Heart left ventricle (tissue), 16 donors: ENCODE measurements around the gene CCN5. TPM values are rescaled to one million over a fixed set of nuclear protein-coding genes. Genes with fewer than 3 reads are reported as not detected.

ENCODE experiments used
- ATAC-seq, 4 donors: fragments of 200-7000 bp; cut with Tn5 transposase; one replicate each; pipeline ENCODE4 v1.9.1; 2020 to 2022; ENCODE audit warnings: moderate library complexity in 4 of 4, mild to moderate bottlenecking in 3 of 4, moderate number of reproducible peaks in 1 of 4
- DNase-seq, 5 donors: peaks; one replicate each; pipeline ENCODE4 v3.0.0-alpha.2; 2020
- H3K27ac ChIP-seq, 12 donors: fragments of 200-600 bp; sonication (generic) in 4 of 12; one replicate each; pipeline versions ENCODE4 v1.5.0 to v1.8.0; 2016 to 2022; ENCODE audit warnings: mild to moderate bottlenecking in 2 of 12
- H3K27me3 ChIP-seq, 9 donors: fragments of 200-600 bp; sonication (generic) in 2 of 9; one replicate each; pipeline versions ENCODE4 v1.5.1 to v1.8.0; 2016 to 2022; ENCODE audit warnings: mild to moderate bottlenecking in 3 of 9
- H3K36me3 ChIP-seq, 9 donors: fragments of 200-600 bp; sonication (generic) in 2 of 9; one replicate each; pipeline versions ENCODE4 v1.5.0 to v1.8.0; 2018 to 2022; ENCODE audit warnings: mild to moderate bottlenecking in 2 of 9
- H3K4me1 ChIP-seq, 12 donors: fragments of 200-600 bp; sonication (generic) in 4 of 12; one replicate each; pipeline versions ENCODE4 v1.5.0 to v1.8.0; 2016 to 2022; ENCODE audit warnings: mild to moderate bottlenecking in 3 of 12
- H3K4me3 ChIP-seq, 12 donors: fragments of 200-600 bp; sonication (generic) in 4 of 12; one replicate each; pipeline versions ENCODE4 v1.5.0 to v1.8.0; 2017 to 2022; ENCODE audit warnings: mild to moderate bottlenecking in 9 of 12, moderate library complexity in 4 of 12
- H3K9me3 ChIP-seq, 12 donors: fragments of 200-600 bp; sonication (generic) in 4 of 12; one replicate each; pipeline versions ENCODE4 v1.5.0 to v1.8.0; 2016 to 2022; ENCODE audit warnings: mild to moderate bottlenecking in 1 of 12
- CTCF ChIP-seq, 12 donors: fragments of 200-600 bp; sonication (generic) in 4 of 12; IDR thresholded peaks; one replicate each; pipeline versions ENCODE4 v1.5.0 to v1.8.0; 2018 to 2022; ENCODE audit warnings: antibody characterized with exemption in 12 of 12, mild to moderate bottlenecking in 5 of 12
- POLR2A ChIP-seq, 2 donors: fragments of 450-650 bp; IDR thresholded peaks; one replicate each; pipeline ENCODE4 v1.6.1; 2017; ENCODE audit warnings: antibody characterized with exemption in 2 of 2, mild to moderate bottlenecking in 2 of 2, moderate library complexity in 2 of 2
- WGBS, 4 donors: extraction: QIAGEN DNeasy Blood & Tissue Kit in 2 of 4; methylation state at CpG; one replicate each; pipeline versions ENCODE4 v1.1.5 to v1.1.7; 2013 to 2018; 5-methylcytosine and 5-hydroxymethylcytosine counted together
- intact Hi-C, 10 donors: fragments of 100-400 bp; cut with DNase I; formaldehyde crosslinking; loops; one replicate each; pipeline versions ENCODE4 v1.11.1 to v1.14.2; 2022
- polyA plus RNA-seq, 2 donors: library from polyadenylated mRNA; stranded (reverse); fragments of 200-250 nt; gene quantifications; one replicate each; pipeline ENCODE4 v1.2.3, GENCODE V29; 2013
- total RNA-seq, 9 donors: library from RNA; depleted of rRNA in 2 of 9; stranded (reverse); fragments of >200 nt in 2 of 9; fragmentation: NEBNext Ultra II Directional in 3 of 9; extraction: Animal tissue kit (Norgen Biotek cat#: 25700) in 3 of 9; gene quantifications; one replicate each; pipeline versions ENCODE4 v1.1.0 to v1.2.4, GENCODE V29; 2016 to 2023
- donor health status: ischemic (EF 13 %, LVEDD 7.1; RV severe dilation, severe dysfunction).
- donor health status: healthy with polysubstance abuse.
- donor health status: DM: no; HTN: yes; CAD: no.
- donor health status: DM: no; HTN: no; CAD: no.
- donor health status: ischemic (EF 25% LVEDD 6.9; RV normal size, moderate dysfunction).
- donor health status: ischemic (EF 25% LVEDD 5.7; RV mildly dilated, moderate dysfunction).
- donor health status: healthy.
- donor health status: DM: yes; HTN: yes; CAD: no.
- donor health status: ischemic (EF 35%, LVEDD 5.7; RV mildly dilated, moderate dysfunction).
- donor health status: nonischemic (EF 11% LVEDD 7.7; RV severe dilation, severe dysfunction).
- donor health status: DM: yes; HTN: yes; CAD: no.
- donor health status: PGD.
- donor health status: ischemic (EF 29% LVEDD 5.4; RV normal size, mild dysfunction).
- donor health status: nonischemic (EF 23%, LVEDD 6.1; RV moderate dilation, normal function).

The CCN5 gene
- total and polyA plus RNA-seq, 11 donors: 7.3 to 92.3 (median 28.7) TPM

- Histone ChIP-seq H3K27me3 (no peaks in the 10 kb centered on the region), H3K36me3 (no peaks in the 10 kb centered on the region), H3K4me1 (peaks cover 0 to 20% (median 0%) of the 10 kb centered on the region in 12 donors), H3K4me3 (no peak overlapping the region), H3K27ac (no peak overlapping the region), H3K9me3 (no peaks in the 10 kb centered on the region)
- no peak for ATAC-seq
- no peak for TF ChIP-seq CTCF (IDR thresholded peaks at IDR 0.05)
- no peak for TF ChIP-seq POLR2A (IDR thresholded peaks at IDR 0.05)
- intact Hi-C loops: loop anchor here in 4 of 10 donors (10.0 kb wide), 3 partner anchors 205 to 525 kb away; partner anchors contain the start of gene OSER1 (in 2 of the 4)
- DNase-seq: no peak
- 67 to 80% (median 78%) methylated on average over 2 of the region's 2 CpGs for WGBS, 4 donors
Measured at GRCh38 chr20:44739942-44740341, 24.8 kb downstream of the CCN5 start.

GRCh38 chr20:44742304-44743079 lies 27.3 kb downstream of the CCN5 start:
- peak overlapping the region in 2 of 12 donors; percentile 9 to 22 for H3K27ac ChIP-seq
- TF ChIP-seq POLR2A (IDR thresholded peaks at IDR 0.05) (no peak), CTCF (IDR thresholded peaks at IDR 0.05) (no peak)
- no peaks in the 10 kb centered on the region for H3K9me3 ChIP-seq
- peaks cover 0 to 39% (median 15%) of the 10 kb centered on the region in 12 donors for H3K4me1 ChIP-seq
- DNase-seq: no peak
- no peaks in the 10 kb centered on the region for H3K36me3 ChIP-seq
- H3K27me3 ChIP-seq: peaks cover 0 to 20% (median 0%) of the 10 kb centered on the region in 9 donors
- intact Hi-C loops: no loop called here
- WGBS, 4 donors: 63 to 73% (median 67%) methylated on average over 13 to 14 of the region's 14 CpGs
- H3K4me3 ChIP-seq: no peak overlapping the region
- peak in 1 of 4 donors; percentile 45 for ATAC-seq

- Histone ChIP-seq H3K9me3 (no peaks in the 10 kb centered on the region), H3K36me3 (no peaks in the 10 kb centered on the region), H3K4me3 (no peak overlapping the region), H3K4me1 (peaks cover 0 to 46% (median 15%) of the 10 kb centered on the region in 12 donors), H3K27ac (peak overlapping the region in 1 of 12 donors; percentile 22), H3K27me3 (peaks cover 0 to 23% (median 0%) of the 10 kb centered on the region in 9 donors)
- intact Hi-C loops: no loop called here
- DNase-seq (no peak), ATAC-seq (no peak)
- TF ChIP-seq POLR2A (IDR thresholded peaks at IDR 0.05): no peak
- no peak for TF ChIP-seq CTCF (IDR thresholded peaks at IDR 0.05)
- 59 to 74% (median 69%) methylated on average over 7 of the region's 7 CpGs for WGBS, 4 donors
Measured at GRCh38 chr20:44743080-44743701, 28.0 kb downstream of the CCN5 start.

- peaks cover 0 to 40% (median 15%) of the 10 kb centered on the region in 12 donors for H3K4me1 ChIP-seq
- 88 to 93% (median 90%) methylated on average over 12 of the region's 12 CpGs for WGBS, 4 donors
- intact Hi-C loops: no loop called here
Measured at GRCh38 chr20:44743916-44744655, 28.9 kb downstream of the CCN5 start.

More at GRCh38 chr20:44743916-44744655, 28.9 kb downstream of the CCN5 start:
- H3K27ac ChIP-seq: no peak overlapping the region
- no peaks in the 10 kb centered on the region for H3K9me3 ChIP-seq
- TF ChIP-seq POLR2A (IDR thresholded peaks at IDR 0.05): no peak
- TF ChIP-seq CTCF (IDR thresholded peaks at IDR 0.05): no peak
- no peaks in the 10 kb centered on the region for H3K36me3 ChIP-seq
- H3K4me3 ChIP-seq: no peak overlapping the region
- H3K27me3 ChIP-seq: peaks cover 0 to 24% (median 0%) of the 10 kb centered on the region in 9 donors
- no peak for ATAC-seq
- DNase-seq: no peak
